HCT116 (cell line): ENCODE measurements around the gene TSG101. TPM values are rescaled to one million over a fixed set of nuclear protein-coding genes. Genes with fewer than 3 reads are reported as not detected.

Source experiments
- ATAC-seq: fragments of 200-7000 bp; cut with Tn5 transposase; 2 replicates; pipeline ENCODE4 v1.9.1; 2020; ENCODE audit warnings: mild to moderate bottlenecking, moderate library complexity
- BruUV-seq: library from RNA; stranded (reverse); fragments of 400-500 nt; replicated peaks from 2 replicates; lab custom pipeline; 2021; lab: Mats Ljungman, UMichigan
- CTCF ChIA-PET: fragments of 300-600 bp; sonication (Branson Sonifier 250); formaldehyde crosslinking; loops from one replicate; lab custom pipeline; 2021; ENCODE audit warnings: antibody characterized with exemption; lab: Charles Lee
- POLR2A ChIA-PET: fragments of 300-600, 350-600 bp; sonication (Branson Sonifier 250); formaldehyde crosslinking; loops from one replicate; lab custom pipeline; 2021; ENCODE audit warnings: antibody characterized with exemption; lab: Charles Lee
- RAD21 ChIA-PET, 2 experiments: fragments of 300-600 bp; sonication (Branson Sonifier 250); formaldehyde crosslinking; loops; one replicate each; lab custom pipeline; 2023; ENCODE audit warnings: low total read pairs in 2 of 2; ENCODE audit not compliant: uncharacterized antibody in 2 of 2, unreplicated experiment in 2 of 2, low non-redundant PET in 1 of 2; lab: Charles Lee
- DNase-seq: peaks from one replicate; pipeline ENCODE4 v3.0.0-alpha.2; 2010; ENCODE audit warnings: low read depth, low spot score
- H2AFZ ChIP-seq: fragments of 200-600 bp; shearing (Covaris generic), sonication (generic); 2 replicates; pipeline ENCODE4 v1.6.1; 2017; ENCODE audit warnings: low read depth, mixed run types, mixed read lengths, antibody characterized with exemption, low read length; ENCODE audit not compliant: poor library complexity, severe bottlenecking
- H3K27ac ChIP-seq: 2 replicates; pipeline ENCODE4 v1.5.1; 2012; ENCODE audit warnings: low read depth, low read length
- H3K27me3 ChIP-seq: fragments of 200-600 bp; sonication (generic); 2 replicates; pipeline ENCODE4 v1.6.1; 2016; ENCODE audit warnings: mixed run types, low read length, mixed read lengths; ENCODE audit not compliant: insufficient read depth
- H3K36me3 ChIP-seq, 2 experiments: fragments of 200-500 bp in 1 of 2; fragments of 200-600 bp in 1 of 2; sonication (Bioruptor generic) in 1 of 2; sonication (generic) in 1 of 2; 2 replicates each; pipeline versions ENCODE4 v1.5.1 to v1.6.1; 2014 to 2016; ENCODE audit warnings: low read length in 2 of 2, inconsistent platforms in 1 of 2, mixed read lengths in 1 of 2, mixed run types in 1 of 2; ENCODE audit not compliant: insufficient read depth in 2 of 2, control insufficient read depth in 1 of 2
- H3K4me1 ChIP-seq, 2 experiments: fragments of 200-600 bp in 1 of 2; sonication (generic) in 1 of 2; 2 replicates each; pipeline versions ENCODE4 v1.5.1 to v1.6.1; 2012 to 2017; ENCODE audit warnings: low read length in 2 of 2, inconsistent platforms in 1 of 2, mild to moderate bottlenecking in 1 of 2, mixed read lengths in 1 of 2, mixed run types in 1 of 2, moderate library complexity in 1 of 2; ENCODE audit not compliant: insufficient read depth in 2 of 2, control insufficient read depth in 1 of 2
- H3K4me2 ChIP-seq: fragments of 200-600 bp; sonication (generic); 2 replicates; pipeline ENCODE4 v1.6.1; 2017; ENCODE audit warnings: mixed run types, low read length, mixed read lengths
- H3K4me3 ChIP-seq, 2 experiments: fragments of 200-600 bp in 1 of 2; sonication (generic) in 1 of 2; replicated peaks in 1 of 2; 2 replicates each; pipeline ENCODE4 v1.5.1; 2011 to 2016; ENCODE audit warnings: low read length in 2 of 2, control low read depth in 1 of 2, low read depth in 1 of 2, mild to moderate bottlenecking in 1 of 2, mixed read lengths in 1 of 2, mixed run types in 1 of 2
- H3K79me2 ChIP-seq: fragments of 200-600 bp; sonication (generic); 2 replicates; pipeline ENCODE4 v1.6.1; 2017; ENCODE audit warnings: mild to moderate bottlenecking, mixed run types, low read length, moderate library complexity, mixed read lengths; ENCODE audit not compliant: insufficient read depth
- H3K9ac ChIP-seq: fragments of 200-600 bp; sonication (generic); 2 replicates; pipeline ENCODE4 v1.6.1; 2016; ENCODE audit warnings: low read length, mixed read lengths
- H3K9me2 ChIP-seq: fragments of 200-600 bp; sonication (generic), shearing (Covaris generic); 2 replicates; pipeline ENCODE4 v1.6.1; 2017; ENCODE audit warnings: mixed run types, mild to moderate bottlenecking, moderate library complexity; ENCODE audit not compliant: insufficient read depth
- H3K9me3 ChIP-seq, 2 experiments: fragments of 200-500 bp in 1 of 2; fragments of 200-600 bp in 1 of 2; sonication (Bioruptor generic) in 1 of 2; sonication (generic) in 1 of 2; 2 replicates each; pipeline ENCODE4 v1.6.1; 2014 to 2017; ENCODE audit warnings: low read length in 2 of 2, mixed read lengths in 2 of 2, inconsistent platforms in 1 of 2, low read depth in 1 of 2, mild to moderate bottlenecking in 1 of 2, mixed run types in 1 of 2, moderate library complexity in 1 of 2; ENCODE audit not compliant: control insufficient read depth in 1 of 2, insufficient read depth in 1 of 2
- H4K20me1 ChIP-seq: fragments of 200-600 bp; sonication (generic), shearing (Covaris generic); 2 replicates; pipeline ENCODE4 v1.6.1; 2017; ENCODE audit warnings: mixed run types, mild to moderate bottlenecking, moderate library complexity; ENCODE audit not compliant: insufficient read depth
- CBX3 ChIP-seq: IDR thresholded peaks from 2 replicates; pipeline ENCODE4 v1.6.1; 2012; ENCODE audit warnings: low read depth
- CEBPB ChIP-seq: IDR thresholded peaks from 2 replicates; pipeline ENCODE4 v1.6.1; 2012; ENCODE audit warnings: low read depth
- ELF1 ChIP-seq: IDR thresholded peaks from 2 replicates; pipeline ENCODE4 v1.6.1; 2012; ENCODE audit warnings: low read depth, borderline replicate concordance
- EZH2phosphoT487 ChIP-seq: fragments of 200-600 bp; IDR thresholded peaks from 2 replicates; pipeline ENCODE4 v1.6.1; 2018; ENCODE audit warnings: antibody characterized with exemption, borderline replicate concordance
- POLR2A ChIP-seq: IDR thresholded peaks from 2 replicates; pipeline ENCODE4 v1.7.0; 2011; ENCODE audit warnings: borderline replicate concordance; ENCODE audit not compliant: insufficient read depth, insufficient read length; ENCODE audit errors: extremely low read depth
- POLR2AphosphoS5 ChIP-seq: IDR thresholded peaks from 2 replicates; pipeline ENCODE4 v1.6.1; 2011; ENCODE audit warnings: mild to moderate bottlenecking, low read depth, low read length, moderate library complexity
- RAD21 ChIP-seq: IDR thresholded peaks from 2 replicates; pipeline ENCODE4 v1.6.1; 2012; ENCODE audit warnings: low read depth, mild to moderate bottlenecking
- SP1 ChIP-seq: IDR thresholded peaks from 2 replicates; pipeline ENCODE4 v1.6.1; 2012; ENCODE audit warnings: low read depth
- SRF ChIP-seq: IDR thresholded peaks from 2 replicates; pipeline ENCODE4 v1.6.1; 2012; ENCODE audit warnings: low read depth
- TCF7L2 ChIP-seq: IDR thresholded peaks from 2 replicates; pipeline ENCODE4 v1.7.0; 2011; ENCODE audit warnings: borderline replicate concordance, inconsistent platforms; ENCODE audit not compliant: insufficient read depth, insufficient read length; ENCODE audit errors: extremely low read depth
- YY1 ChIP-seq: IDR thresholded peaks from 2 replicates; pipeline ENCODE4 v1.6.1; 2011; ENCODE audit warnings: low read length, low read depth, moderate library complexity, mild to moderate bottlenecking; ENCODE audit not compliant: insufficient replicate concordance; ENCODE audit errors: extremely low read depth
- ZNF274 ChIP-seq: fragments of 200-500 bp; sonication (Bioruptor generic); IDR thresholded peaks from 2 replicates; pipeline ENCODE4 v1.6.1; 2014; ENCODE audit warnings: mild to moderate bottlenecking, low read depth, low read length, inconsistent platforms
- intact Hi-C: fragments of 100-400 bp; cut with micrococcal nuclease; formaldehyde crosslinking; loops from 2 replicates; pipeline ENCODE4 v1.10.0; 2022
- total RNA-seq: library from RNA; stranded (reverse); gene quantifications from one replicate; pipeline ENCODE4 v1.2.1, GENCODE V29; 2021; ENCODE audit not compliant: unreplicated experiment
- TF ChIP-seq, protein P1 (sequence below): IDR thresholded peaks from 2 replicates; pipeline ENCODE4 v1.6.1; 2012
- TF ChIP-seq, protein P2 (sequence below): IDR thresholded peaks from 2 replicates; pipeline ENCODE4 v1.6.1; 2011; ENCODE audit warnings: mild to moderate bottlenecking, low read length, moderate library complexity; ENCODE audit not compliant: insufficient replicate concordance; ENCODE audit errors: extremely low read depth
- TF ChIP-seq, protein P3 (sequence below): IDR thresholded peaks from 2 replicates; pipeline ENCODE4 v1.6.1; 2012; ENCODE audit warnings: low read depth
- TF ChIP-seq, protein P4 (sequence below): IDR thresholded peaks from 2 replicates; pipeline ENCODE4 v1.6.1; 2012

Gene TSG101
- total RNA-seq, 1 experiment from 2014 or later, result 61.9 TPM

DNA sequence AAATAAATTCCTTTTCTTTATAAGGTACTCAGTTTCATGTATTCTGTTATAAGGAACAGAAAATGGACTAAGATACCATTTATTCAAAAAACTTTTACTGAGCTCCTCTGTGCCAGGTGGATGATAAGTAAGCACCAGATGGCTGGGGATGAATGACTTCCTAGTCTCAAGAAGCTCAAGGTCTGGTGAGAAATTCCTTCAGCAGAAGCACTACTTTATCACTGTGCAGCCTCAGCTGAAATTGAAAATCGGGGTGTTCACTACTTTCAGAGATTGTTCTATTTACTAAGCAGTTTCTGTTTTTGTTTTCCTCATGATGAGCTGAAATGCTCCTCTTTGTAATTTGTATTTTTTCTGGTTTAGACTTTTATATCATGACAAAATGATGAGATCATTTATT, 63.3 kb downstream of the TSG101 start:
- POLR2A ChIA-PET, result no interaction called here
- no TSS peak for BruUV-seq
- TF ChIP-seq, protein P1, sequence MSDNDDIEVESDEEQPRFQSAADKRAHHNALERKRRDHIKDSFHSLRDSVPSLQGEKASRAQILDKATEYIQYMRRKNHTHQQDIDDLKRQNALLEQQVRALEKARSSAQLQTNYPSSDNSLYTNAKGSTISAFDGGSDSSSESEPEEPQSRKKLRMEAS, result no peak
- TF ChIP-seq ELF1, result no peak

DNA sequence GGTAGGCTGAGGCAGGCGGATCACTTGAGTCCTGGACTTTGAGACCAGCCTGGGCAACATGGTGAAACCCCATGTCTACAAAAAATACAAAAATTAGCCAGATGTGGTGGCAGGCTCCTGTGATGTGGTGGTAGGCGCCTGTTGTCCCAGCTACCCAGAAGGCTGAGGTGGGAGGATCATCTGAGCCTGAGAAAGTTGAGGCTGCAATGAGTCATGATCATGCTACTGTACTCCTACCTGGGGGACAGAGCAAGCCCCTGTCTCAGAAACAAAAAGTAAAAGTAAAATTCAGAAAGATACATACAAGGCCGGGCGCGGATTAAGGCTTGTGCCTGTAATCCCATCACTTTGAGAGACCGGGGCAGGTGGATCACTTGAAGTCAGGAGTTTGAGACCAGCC, 64.8 kb downstream of the TSG101 start:
- no peak overlapping the region for H2AFZ ChIP-seq
- no peaks in the 10 kb centered on the region for H3K79me2 ChIP-seq
- H3K27me3 ChIP-seq, result no peaks in the 10 kb centered on the region
- CTCF ChIA-PET, result no interaction called here
- intact Hi-C loops, result no loop called here
- H3K9ac ChIP-seq, result no peak overlapping the region
- POLR2A ChIA-PET, result no interaction called here
- H3K4me1 ChIP-seq, result peaks cover 0 to 5% of the 10 kb centered on the region in 2 experiments; a peak in 3 of 4 replicates
- H3K4me3 ChIP-seq, result no peak overlapping the region
- H3K4me2 ChIP-seq, result no peak overlapping the region
- DNase-seq (no peak), ATAC-seq (no peak)
- H3K36me3 ChIP-seq, result no peaks in the 10 kb centered on the region
- no peaks in the 10 kb centered on the region for H4K20me1 ChIP-seq
- no peaks in the 10 kb centered on the region for H3K9me2 ChIP-seq
- no TSS peak for BruUV-seq
- no peak overlapping the region for H3K27ac ChIP-seq
- RAD21 ChIA-PET, result no interaction called here
- H3K9me3 ChIP-seq, result no peaks in the 10 kb centered on the region
- no peak for TF ChIP-seq YY1
- TF ChIP-seq, protein P2, sequence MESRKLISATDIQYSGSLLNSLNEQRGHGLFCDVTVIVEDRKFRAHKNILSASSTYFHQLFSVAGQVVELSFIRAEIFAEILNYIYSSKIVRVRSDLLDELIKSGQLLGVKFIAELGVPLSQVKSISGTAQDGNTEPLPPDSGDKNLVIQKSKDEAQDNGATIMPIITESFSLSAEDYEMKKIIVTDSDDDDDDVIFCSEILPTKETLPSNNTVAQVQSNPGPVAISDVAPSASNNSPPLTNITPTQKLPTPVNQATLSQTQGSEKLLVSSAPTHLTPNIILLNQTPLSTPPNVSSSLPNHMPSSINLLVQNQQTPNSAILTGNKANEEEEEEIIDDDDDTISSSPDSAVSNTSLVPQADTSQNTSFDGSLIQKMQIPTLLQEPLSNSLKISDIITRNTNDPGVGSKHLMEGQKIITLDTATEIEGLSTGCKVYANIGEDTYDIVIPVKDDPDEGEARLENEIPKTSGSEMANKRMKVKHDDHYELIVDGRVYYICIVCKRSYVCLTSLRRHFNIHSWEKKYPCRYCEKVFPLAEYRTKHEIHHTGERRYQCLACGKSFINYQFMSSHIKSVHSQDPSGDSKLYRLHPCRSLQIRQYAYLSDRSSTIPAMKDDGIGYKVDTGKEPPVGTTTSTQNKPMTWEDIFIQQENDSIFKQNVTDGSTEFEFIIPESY, result no peak
- no peak for TF ChIP-seq TCF7L2
- TF ChIP-seq SP1, result no peak
- TF ChIP-seq CBX3, result no peak
- TF ChIP-seq CEBPB, result no peak
- no peak for TF ChIP-seq SRF
- TF ChIP-seq RAD21, result no peak
- TF ChIP-seq ZNF274, result no peak
- TF ChIP-seq EZH2phosphoT487, result no peak
- TF ChIP-seq, protein P3, sequence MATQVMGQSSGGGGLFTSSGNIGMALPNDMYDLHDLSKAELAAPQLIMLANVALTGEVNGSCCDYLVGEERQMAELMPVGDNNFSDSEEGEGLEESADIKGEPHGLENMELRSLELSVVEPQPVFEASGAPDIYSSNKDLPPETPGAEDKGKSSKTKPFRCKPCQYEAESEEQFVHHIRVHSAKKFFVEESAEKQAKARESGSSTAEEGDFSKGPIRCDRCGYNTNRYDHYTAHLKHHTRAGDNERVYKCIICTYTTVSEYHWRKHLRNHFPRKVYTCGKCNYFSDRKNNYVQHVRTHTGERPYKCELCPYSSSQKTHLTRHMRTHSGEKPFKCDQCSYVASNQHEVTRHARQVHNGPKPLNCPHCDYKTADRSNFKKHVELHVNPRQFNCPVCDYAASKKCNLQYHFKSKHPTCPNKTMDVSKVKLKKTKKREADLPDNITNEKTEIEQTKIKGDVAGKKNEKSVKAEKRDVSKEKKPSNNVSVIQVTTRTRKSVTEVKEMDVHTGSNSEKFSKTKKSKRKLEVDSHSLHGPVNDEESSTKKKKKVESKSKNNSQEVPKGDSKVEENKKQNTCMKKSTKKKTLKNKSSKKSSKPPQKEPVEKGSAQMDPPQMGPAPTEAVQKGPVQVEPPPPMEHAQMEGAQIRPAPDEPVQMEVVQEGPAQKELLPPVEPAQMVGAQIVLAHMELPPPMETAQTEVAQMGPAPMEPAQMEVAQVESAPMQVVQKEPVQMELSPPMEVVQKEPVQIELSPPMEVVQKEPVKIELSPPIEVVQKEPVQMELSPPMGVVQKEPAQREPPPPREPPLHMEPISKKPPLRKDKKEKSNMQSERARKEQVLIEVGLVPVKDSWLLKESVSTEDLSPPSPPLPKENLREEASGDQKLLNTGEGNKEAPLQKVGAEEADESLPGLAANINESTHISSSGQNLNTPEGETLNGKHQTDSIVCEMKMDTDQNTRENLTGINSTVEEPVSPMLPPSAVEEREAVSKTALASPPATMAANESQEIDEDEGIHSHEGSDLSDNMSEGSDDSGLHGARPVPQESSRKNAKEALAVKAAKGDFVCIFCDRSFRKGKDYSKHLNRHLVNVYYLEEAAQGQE, result no peak
- no peak for TF ChIP-seq ELF1
- TF ChIP-seq POLR2A, result no peak
- no peak for TF ChIP-seq POLR2AphosphoS5
- TF ChIP-seq, protein P4, sequence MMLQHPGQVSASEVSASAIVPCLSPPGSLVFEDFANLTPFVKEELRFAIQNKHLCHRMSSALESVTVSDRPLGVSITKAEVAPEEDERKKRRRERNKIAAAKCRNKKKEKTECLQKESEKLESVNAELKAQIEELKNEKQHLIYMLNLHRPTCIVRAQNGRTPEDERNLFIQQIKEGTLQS, result no peak

More for the DNA sequence above, 63.3 kb downstream of the TSG101 start:
- CTCF ChIA-PET, result no interaction called here
- no peak overlapping the region for H3K4me3 ChIP-seq
- no peaks in the 10 kb centered on the region for H3K4me1 ChIP-seq
- no peaks in the 10 kb centered on the region for H3K9me2 ChIP-seq
- H3K27ac ChIP-seq, result no peak overlapping the region
- DNase-seq (no peak), ATAC-seq (no peak)
- H3K79me2 ChIP-seq, result no peaks in the 10 kb centered on the region
- no peaks in the 10 kb centered on the region for H4K20me1 ChIP-seq
- H3K9ac ChIP-seq, result no peak overlapping the region
- RAD21 ChIA-PET, result no interaction called here
- H3K4me2 ChIP-seq, result no peak overlapping the region
- no peaks in the 10 kb centered on the region for H3K9me3 ChIP-seq
- H3K36me3 ChIP-seq, result no peaks in the 10 kb centered on the region
- H3K27me3 ChIP-seq, result no peaks in the 10 kb centered on the region
- no peak overlapping the region for H2AFZ ChIP-seq
- intact Hi-C loops, result no loop called here
